ENCODE data around the gene PAEP.
"Not testable (repeated sequence)": the region's sequence is repeated elsewhere in the genome, so short reads cannot be mapped to it uniquely, and the experiment has no call there.

Gene PAEP

DNA sequence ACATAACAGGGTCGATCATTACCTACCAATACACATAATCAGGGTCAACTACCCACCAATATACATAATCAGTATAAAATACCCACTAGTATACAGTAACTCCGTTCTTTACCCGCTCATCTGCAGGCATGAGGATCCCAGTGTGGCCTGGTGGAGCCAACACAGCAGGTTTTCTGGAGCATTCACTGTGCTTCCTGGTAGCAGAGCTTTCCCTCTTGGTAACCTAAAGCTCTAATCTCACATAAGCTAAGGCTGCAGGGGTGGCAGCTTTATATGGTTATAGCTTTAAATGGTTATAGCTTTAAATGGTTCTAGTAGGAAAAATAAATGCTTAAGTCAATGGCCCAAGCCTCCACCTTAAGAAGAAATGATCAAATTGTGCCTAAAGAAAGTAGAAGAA is 28.4 kb upstream of the PAEP start:
- POLR2A ChIA-PET: no interaction called here
- CTCF ChIA-PET: interaction anchor here (0.7 kb wide), 2 partner anchors 234 to 265 kb away, joined by 3 read pairs; no protein-coding TSS in a partner anchor
- no peak for DNase-seq (ENCODE audit: extremely low spot score)
- TF ChIP-seq BHLHE40 (IDR thresholded peaks at IDR 0.05; ENCODE audit: borderline replicate concordance) (no peak), HDGF (IDR thresholded peaks at IDR 0.05; ENCODE audit: borderline replicate concordance) (no peak), FOXK2 (IDR thresholded peaks at IDR 0.05) (no peak), CTBP1 (IDR thresholded peaks at IDR 0.05; ENCODE audit: borderline replicate concordance) (no peak), ELF4 (IDR thresholded peaks at IDR 0.05) (no peak), LEF1 (IDR thresholded peaks at IDR 0.05; ENCODE audit: borderline replicate concordance) (no peak), SP1 (IDR thresholded peaks at IDR 0.05) (no peak), TARDBP (IDR thresholded peaks at IDR 0.05) (no peak), SUZ12 (IDR thresholded peaks at IDR 0.05) (no peak), ZNF384 (IDR thresholded peaks at IDR 0.05) (no peak), ARNT (IDR thresholded peaks at IDR 0.05) (no peak), PKNOX1 (IDR thresholded peaks at IDR 0.05) (no peak), L3MBTL2 (conservative IDR thresholded peaks at IDR 0.05) (no peak), FOXA1 (IDR thresholded peaks at IDR 0.05) (no peak), FOXM1 (IDR thresholded peaks at IDR 0.05; ENCODE audit: borderline replicate concordance) (no peak), NFRKB (IDR thresholded peaks at IDR 0.05) (no peak)

GRCh38 chr9:135533674-135534073 is 27.9 kb upstream of the PAEP start:
- no peak for DNase-seq (ENCODE audit: extremely low spot score)
- ChIA-PET CTCF (interaction anchor here (0.7 kb wide), 1 partner anchor 264 kb away, joined by 3 read pairs; no protein-coding TSS in a partner anchor), POLR2A (no interaction called here)
- TF ChIP-seq PKNOX1 (IDR thresholded peaks at IDR 0.05): no peak
- TF ChIP-seq SUZ12 (IDR thresholded peaks at IDR 0.05): no peak

DNA sequence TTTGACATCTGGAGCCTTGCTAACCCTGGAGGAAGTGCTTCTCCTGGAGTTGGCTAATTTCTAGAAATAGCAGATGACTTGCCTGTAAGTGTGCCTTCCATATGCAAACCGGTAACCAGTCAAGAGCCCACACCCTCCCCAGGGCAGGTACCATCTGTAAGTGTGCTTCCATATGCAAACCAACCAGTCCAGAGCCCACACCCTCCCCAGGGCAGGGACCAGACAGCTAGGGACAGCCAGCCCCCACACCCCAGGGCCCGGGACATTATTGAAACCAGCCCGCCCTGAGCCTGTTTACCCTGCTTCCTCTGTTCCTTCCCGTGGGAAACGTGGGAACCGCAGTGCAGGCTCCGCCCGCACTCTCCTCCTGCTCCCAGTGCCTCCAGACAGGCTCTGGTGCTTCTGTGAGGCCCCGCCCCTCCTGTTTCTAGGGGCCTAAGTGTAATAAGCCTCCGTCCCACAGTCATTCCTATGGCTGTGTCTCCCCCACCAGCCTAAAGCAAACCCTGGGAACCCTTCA is 27.3 kb upstream of the PAEP start:
- POLR2A ChIA-PET; DNase-seq (ENCODE audit: extremely low spot score); CTCF ChIA-PET: not testable (repeated sequence)

- CTCF ChIA-PET: interaction anchor here (0.7 kb wide), 1 partner anchor 115 kb away, joined by 3 read pairs; no protein-coding TSS in a partner anchor
- DNase-seq (ENCODE audit: extremely low spot score); POLR2A ChIA-PET: not testable (repeated sequence)
Observed at GRCh38 chr9:135534826-135535225, 26.7 kb upstream of the PAEP start.

DNA sequence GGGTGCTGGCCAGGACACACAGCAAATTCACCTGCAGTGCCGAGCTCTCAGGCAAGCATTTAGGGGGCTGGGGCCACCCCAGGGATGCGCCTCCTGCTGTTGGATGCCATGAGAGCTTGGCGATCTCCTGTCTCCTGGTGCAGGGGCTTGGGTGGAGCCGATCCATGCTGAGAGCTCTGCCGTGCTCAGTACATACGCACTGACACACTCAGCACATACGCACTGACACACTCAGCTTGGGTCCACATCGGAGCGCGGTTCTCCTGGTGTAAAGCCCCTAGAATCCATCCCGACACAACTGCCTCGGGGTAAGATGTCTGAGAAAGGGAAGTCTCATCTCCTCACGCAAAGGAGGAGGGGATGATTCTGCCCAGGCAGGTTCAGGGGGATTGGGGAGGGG is 25.9 kb upstream of the PAEP start:
- DNase-seq (ENCODE audit: extremely low spot score); POLR2A ChIA-PET: not testable (repeated sequence)
- CTCF ChIA-PET: interaction anchor here (0.7 kb wide), 1 partner anchor 116 kb away, joined by 3 read pairs; no protein-coding TSS in a partner anchor

DNA sequence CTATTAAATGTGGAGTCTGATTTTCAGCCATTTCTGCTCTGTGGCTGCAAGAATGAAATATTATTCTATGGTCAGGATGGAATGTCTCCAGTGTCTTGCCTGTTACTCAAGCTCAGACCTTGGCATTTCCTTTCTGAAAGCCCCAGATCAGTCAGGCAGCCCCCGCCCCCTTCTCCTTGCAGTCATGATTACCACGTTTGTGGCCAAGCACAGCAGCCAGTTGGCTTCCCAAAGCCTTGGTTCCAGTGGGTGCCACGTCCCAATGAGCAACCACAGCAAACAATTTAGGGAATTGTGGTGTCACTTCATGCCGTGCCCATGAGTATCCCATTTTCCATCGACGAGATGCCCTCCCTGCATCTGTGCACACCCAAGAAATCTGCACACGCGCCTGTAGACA is 25.3 kb upstream of the PAEP start:
- POLR2A ChIA-PET: no interaction called here

DNA sequence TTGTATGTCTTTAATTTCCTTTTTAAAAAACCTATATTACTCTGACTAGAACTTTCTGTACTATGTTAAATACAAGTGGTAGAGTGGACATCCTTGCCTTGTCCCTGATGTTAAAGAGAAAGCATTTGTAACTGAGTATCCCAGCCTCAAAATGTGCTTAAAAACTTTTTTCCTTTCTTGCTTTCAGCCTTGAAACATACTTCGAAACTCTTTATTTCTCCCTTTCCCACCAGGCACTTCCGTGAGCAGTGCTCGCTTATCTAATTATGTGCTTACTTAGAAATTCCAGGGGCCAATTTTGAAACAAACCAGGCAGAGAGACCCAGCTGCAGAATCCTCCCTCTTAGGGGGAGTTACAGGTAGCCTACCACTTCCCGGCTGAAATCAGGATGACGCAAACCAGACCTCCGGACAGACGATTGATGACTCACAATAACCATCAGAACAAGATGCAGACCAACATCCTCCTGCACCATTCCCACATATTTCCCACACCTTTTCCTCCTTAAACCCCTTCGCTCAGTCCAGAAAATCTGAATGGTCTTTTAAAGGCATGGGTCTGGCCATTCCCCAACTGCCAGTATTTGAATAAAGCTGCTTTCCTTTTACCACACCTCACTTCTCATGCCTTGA is 18.2 kb upstream of the PAEP start:
- DNase-seq (ENCODE audit: extremely low spot score); CTCF ChIA-PET; POLR2A ChIA-PET: not testable (repeated sequence)

More for the DNA sequence above, 25.3 kb upstream of the PAEP start:
- DNase-seq (ENCODE audit: extremely low spot score): no peak
- CTCF ChIA-PET: no interaction called here
- TF ChIP-seq LEF1 (IDR thresholded peaks at IDR 0.05; ENCODE audit: borderline replicate concordance) (no peak), CTBP1 (IDR thresholded peaks at IDR 0.05; ENCODE audit: borderline replicate concordance) (no peak), FOXK2 (IDR thresholded peaks at IDR 0.05) (no peak), BHLHE40 (IDR thresholded peaks at IDR 0.05; ENCODE audit: borderline replicate concordance) (no peak), HDGF (IDR thresholded peaks at IDR 0.05; ENCODE audit: borderline replicate concordance) (no peak), NFRKB (IDR thresholded peaks at IDR 0.05) (no peak), ELF4 (IDR thresholded peaks at IDR 0.05) (no peak), SP1 (IDR thresholded peaks at IDR 0.05) (no peak), TARDBP (IDR thresholded peaks at IDR 0.05) (no peak), FOXM1 (IDR thresholded peaks at IDR 0.05; ENCODE audit: borderline replicate concordance) (no peak), L3MBTL2 (conservative IDR thresholded peaks at IDR 0.05) (no peak)

DNA sequence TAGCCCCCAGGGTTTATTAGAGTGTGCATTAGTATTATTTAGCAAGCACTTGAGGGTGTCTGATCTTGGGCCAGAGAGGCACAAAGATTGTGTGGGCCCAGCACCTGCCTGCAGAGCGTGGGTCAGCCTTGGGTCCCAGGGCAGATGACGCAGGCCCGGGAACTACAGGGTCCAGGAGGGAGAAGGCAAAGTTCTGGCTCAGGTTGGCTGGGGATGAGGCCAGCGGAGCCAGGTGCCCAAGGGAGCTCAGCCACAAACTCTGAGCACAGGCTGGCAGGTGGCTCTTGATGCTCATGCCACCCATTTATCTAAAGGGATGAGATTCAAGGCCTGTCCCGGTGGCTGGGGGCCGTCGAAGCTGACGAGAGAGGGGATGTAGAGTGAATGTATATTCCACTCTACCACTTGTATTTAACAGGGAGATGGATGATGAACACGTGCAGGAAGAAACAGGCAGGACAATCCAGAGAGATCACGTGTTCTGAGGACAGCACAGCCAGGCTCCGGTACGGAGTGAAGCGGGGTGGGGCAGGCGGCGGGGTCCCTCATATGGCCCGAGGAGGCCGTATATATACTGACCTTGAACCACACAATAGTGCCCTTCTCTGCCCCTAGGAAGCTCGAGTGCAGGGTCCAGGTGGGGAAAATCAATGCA is 16.4 kb upstream of the PAEP start:
- ChIA-PET POLR2A (no interaction called here), CTCF (no interaction called here)
- TF ChIP-seq LEF1 (IDR thresholded peaks at IDR 0.05; ENCODE audit: borderline replicate concordance) (no peak), NFRKB (IDR thresholded peaks at IDR 0.05) (no peak), FOXK2 (IDR thresholded peaks at IDR 0.05) (no peak), TARDBP (IDR thresholded peaks at IDR 0.05) (no peak), PKNOX1 (IDR thresholded peaks at IDR 0.05) (no peak), FOXM1 (IDR thresholded peaks at IDR 0.05; ENCODE audit: borderline replicate concordance) (no peak)
- no peak for DNase-seq (ENCODE audit: extremely low spot score)

- CTCF ChIA-PET; DNase-seq (ENCODE audit: extremely low spot score); POLR2A ChIA-PET: not testable (repeated sequence)
Observed at GRCh38 chr9:135545646-135546176, 15.8 kb upstream of the PAEP start, which contains the start of gene OBP2A. Gene OBP2A (plus strand): TSS chr9:135546126. CDS start chr9:135546181, 55 bp downstream.

DNA sequence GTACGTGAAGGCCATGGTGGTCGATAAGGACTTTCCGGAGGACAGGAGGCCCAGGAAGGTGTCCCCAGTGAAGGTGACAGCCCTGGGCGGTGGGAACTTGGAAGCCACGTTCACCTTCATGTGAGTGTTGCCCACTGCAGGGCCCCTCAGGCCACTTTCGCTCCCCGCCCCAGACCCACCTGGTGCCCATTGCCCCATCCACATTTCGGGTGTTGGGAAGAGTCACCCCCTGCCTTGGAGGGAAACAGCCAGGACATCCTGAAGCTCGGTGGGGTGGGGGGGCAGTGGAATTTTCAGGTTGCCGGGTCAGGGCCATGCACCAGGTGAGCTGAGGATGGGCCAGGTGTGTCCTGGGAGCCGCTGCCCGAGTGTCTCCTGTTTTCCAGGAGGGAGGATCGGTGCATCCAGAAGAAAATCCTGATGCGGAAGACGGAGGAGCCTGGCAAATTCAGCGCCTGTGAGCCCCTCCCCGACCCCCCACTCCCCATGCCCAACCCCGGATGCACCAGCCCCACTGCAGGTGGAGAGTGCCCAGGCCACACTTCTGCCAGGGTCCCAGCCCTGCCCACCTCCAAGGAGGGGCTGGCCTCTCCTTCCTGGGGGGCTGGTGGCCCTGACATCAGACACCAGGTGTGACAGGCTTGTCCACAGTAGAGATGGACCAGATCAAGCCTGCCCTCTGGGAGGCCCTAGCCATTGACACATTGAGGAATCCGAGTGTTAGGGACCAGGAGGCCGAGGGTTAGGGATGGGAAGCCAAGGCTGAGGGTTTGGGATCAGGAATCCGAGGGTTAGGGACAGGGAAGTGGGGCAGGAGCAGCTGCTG is 14.6 kb upstream of the PAEP start:
- POLR2A ChIA-PET; DNase-seq (ENCODE audit: extremely low spot score); CTCF ChIA-PET: not testable (repeated sequence)

All from HEK293T (cell line).